K562 (cell line): ENCODE measurements around the gene MYCBP. TPM values are rescaled to one million over a fixed set of nuclear protein-coding genes. Genes with fewer than 3 reads are reported as not detected.
A peak's percentile ranks its signal among the peaks of the same experiment; 100 is the strongest.

ENCODE experiments used
- CHD1 ChIP-seq: fragments of 200-600 bp; sonication (generic); IDR thresholded peaks from one replicate; pipeline ENCODE4 v1.6.1; 2012; ENCODE audit warnings: mild to moderate bottlenecking, moderate library complexity, low read length, inconsistent platforms
- ERF ChIP-seq: fragments of 450-650 bp; formaldehyde crosslinking; IDR thresholded peaks from 2 replicates; pipeline ENCODE4 v1.4.0; 2020; ENCODE audit warnings: mild to moderate bottlenecking, mixed read lengths
- FOXA3 ChIP-seq, 2 experiments: fragments of 450-650 bp in 1 of 2; sonication (generic) in 1 of 2; formaldehyde crosslinking; IDR thresholded peaks in 1 of 2; conservative IDR thresholded peaks in 1 of 2; 2 replicates each; pipeline versions ENCODE4 v1.4.0 to v1.8.0; 2020 to 2022; ENCODE audit warnings: mild to moderate bottlenecking in 2 of 2, missing genetic modification reagents in 1 of 2
- FOXK1 ChIP-seq: sonication (generic); formaldehyde crosslinking; IDR thresholded peaks from 2 replicates; pipeline ENCODE4 v1.8.0; 2022; ENCODE audit warnings: missing genetic modification reagents, mild to moderate bottlenecking, borderline replicate concordance
- KHSRP ChIP-seq: fragments of 450-650 bp; IDR thresholded peaks from 2 replicates; pipeline ENCODE4 v1.6.1; 2017
- L3MBTL2 ChIP-seq: fragments of 450-650 bp; IDR thresholded peaks from 2 replicates; pipeline ENCODE4 v1.6.1; 2016; ENCODE audit warnings: mild to moderate bottlenecking, moderate library complexity
- PHB2 ChIP-seq: fragments of 450-650 bp; IDR thresholded peaks from 2 replicates; pipeline ENCODE4 v1.6.1; 2017; ENCODE audit warnings: low read depth
- RAD51 ChIP-seq: fragments of 450-650 bp; IDR thresholded peaks from 2 replicates; pipeline ENCODE4 v1.7.1; 2016; ENCODE audit warnings: low read depth, mild to moderate bottlenecking, borderline replicate concordance
- RERE ChIP-seq: sonication (generic); formaldehyde crosslinking; IDR thresholded peaks from 2 replicates; pipeline ENCODE4 v1.8.0; 2023; ENCODE audit warnings: missing genetic modification reagents, mild to moderate bottlenecking, borderline replicate concordance
- TBP ChIP-seq: optimal IDR thresholded peaks from 2 replicates; pipeline ENCODE3; 2011; ENCODE audit warnings: low read depth, low read length, improper control_type of control experiment
- TFAM ChIP-seq: fragments of 250-450 bp; sonication (Bioruptor Pico); conservative IDR thresholded peaks from 2 replicates; pipeline ENCODE4 v1.5.0; 2021; ENCODE audit warnings: mild to moderate bottlenecking, moderate library complexity
- ZBTB12 ChIP-seq: fragments of 250-450 bp; sonication (Bioruptor Pico); IDR thresholded peaks from 2 replicates; pipeline ENCODE4 v1.4.0; 2020
- ZNF408 ChIP-seq: fragments of 250-450 bp; sonication (Bioruptor Pico); IDR thresholded peaks from 2 replicates; pipeline ENCODE4 v1.4.0; 2020; ENCODE audit warnings: low read depth, mild to moderate bottlenecking, moderate library complexity
- polyA plus RNA-seq, 8 experiments: library from polyadenylated mRNA; depleted of rRNA in 4 of 8; stranded (reverse) in 5 of 8; unstranded in 3 of 8; fragments of >200 nt; fragmentation: Nextera tagmentation in 2 of 8; fragmentation: Illumina TruSeq in 1 of 8; extraction: Ambion mirVana in 2 of 8; extraction: Trizol in 1 of 8; gene quantifications; 2 replicates each; pipeline versions ENCODE4 v1.2.1 to v1.2.3, GENCODE V29; 2011 to 2014; ENCODE audit warnings: inconsistent platforms in 1 of 8, missing spikeins in 1 of 8
- total RNA-seq, 7 experiments: library from RNA; depleted of rRNA in 6 of 7; stranded (reverse); fragments of >200 nt in 6 of 7; fragmentation: Illumina TruSeq in 2 of 7; extraction: Trizol in 2 of 7; gene quantifications; 2 replicates each; pipeline versions ENCODE4 v1.2.1 to v1.2.3, GENCODE V29; 2011 to 2021; ENCODE audit warnings: low replicate concordance in 1 of 7
- TF ChIP-seq, protein P1 (sequence below): fragments of 250-450 bp; sonication (Bioruptor Pico); IDR thresholded peaks from 2 replicates; pipeline ENCODE4 v1.5.0; 2021; ENCODE audit warnings: mild to moderate bottlenecking, moderate library complexity
- TF ChIP-seq, protein P2 (sequence below): sonication (generic); formaldehyde crosslinking; IDR thresholded peaks from 2 replicates; pipeline ENCODE4 v1.8.0; 2022; ENCODE audit warnings: missing genetic modification reagents, mild to moderate bottlenecking, moderate library complexity, borderline replicate concordance

The MYCBP gene
- total and polyA plus RNA-seq, 9 of the 15 experiments (the other 6 are each of a cell fraction or from before 2014, with no cell fraction given): 32.3 to 253 (median 72.9) TPM

- TF ChIP-seq, protein P1, sequence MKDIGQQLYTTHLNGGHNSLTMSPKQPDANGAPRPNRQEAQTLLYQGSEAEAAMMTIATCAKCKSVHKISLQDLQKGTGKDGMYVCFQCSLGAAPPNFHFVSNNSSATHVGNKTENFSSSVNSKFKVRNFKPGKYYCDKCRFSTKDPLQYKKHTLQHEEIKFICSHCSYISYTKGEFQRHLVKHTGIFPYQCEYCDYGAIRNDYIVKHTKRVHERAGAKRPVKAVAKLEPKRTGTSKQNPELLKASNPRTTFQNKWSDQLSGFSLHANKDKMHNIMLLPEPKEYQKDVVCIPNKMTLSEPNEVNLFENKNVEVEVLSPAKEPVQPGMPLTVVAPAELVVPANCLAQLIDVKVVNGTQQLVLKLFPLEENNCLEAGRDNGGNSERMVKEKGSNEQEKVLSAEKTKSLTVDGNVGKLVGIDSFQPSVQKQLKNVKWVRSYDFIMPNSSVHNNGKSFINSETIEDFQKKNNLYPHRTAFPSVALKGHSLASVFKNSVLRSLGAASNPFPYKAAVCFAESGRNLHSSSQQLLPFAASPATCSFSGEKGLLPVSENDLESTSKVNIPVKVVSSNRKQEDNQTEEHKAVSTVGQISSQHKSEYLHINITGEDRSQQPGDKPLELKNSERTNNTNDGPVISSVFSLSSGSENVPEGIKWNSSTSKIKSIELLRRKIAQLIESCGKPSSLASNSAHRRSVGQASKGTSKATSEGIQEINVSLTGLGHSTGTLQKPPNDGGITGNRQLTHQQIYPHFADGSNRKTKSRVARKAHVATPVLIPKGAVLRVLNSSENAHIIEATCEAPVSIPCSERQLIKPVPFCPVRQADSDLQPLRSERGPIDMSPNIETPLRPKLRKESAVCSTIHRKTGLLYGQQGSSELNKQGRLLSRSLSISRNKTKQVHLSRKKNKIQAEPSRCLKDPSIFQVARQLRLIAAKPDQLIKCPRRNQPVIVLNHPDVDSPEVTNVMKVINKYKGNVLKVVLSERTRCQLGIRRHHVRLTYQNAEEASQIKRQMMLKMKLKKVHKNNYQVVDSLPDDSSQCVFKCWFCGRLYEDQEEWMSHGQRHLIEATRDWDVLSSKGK (CRISPR knock-in tag): no peak
- TF ChIP-seq TBP (no peak), FOXA3 (CRISPR knock-in tag; conservative IDR thresholded peaks at IDR 0.05 in 1 of 2, IDR thresholded peaks at IDR 0.05 in 1 of 2) (no peak), L3MBTL2 (peak; percentile 59; the same call in 1 of the 2 replicates), RAD51 (no peak), TFAM (no peak), PHB2 (no peak), ERF (CRISPR knock-in tag) (no peak), CHD1 (peak; percentile 67), ZNF408 (CRISPR knock-in tag) (no peak), ZBTB12 (CRISPR knock-in tag) (no peak), RERE (CRISPR knock-in tag) (no peak), KHSRP (no peak), FOXK1 (CRISPR knock-in tag) (peak; percentile 59; the same call in 1 of the 2 replicates)
- TF ChIP-seq, protein P2, sequence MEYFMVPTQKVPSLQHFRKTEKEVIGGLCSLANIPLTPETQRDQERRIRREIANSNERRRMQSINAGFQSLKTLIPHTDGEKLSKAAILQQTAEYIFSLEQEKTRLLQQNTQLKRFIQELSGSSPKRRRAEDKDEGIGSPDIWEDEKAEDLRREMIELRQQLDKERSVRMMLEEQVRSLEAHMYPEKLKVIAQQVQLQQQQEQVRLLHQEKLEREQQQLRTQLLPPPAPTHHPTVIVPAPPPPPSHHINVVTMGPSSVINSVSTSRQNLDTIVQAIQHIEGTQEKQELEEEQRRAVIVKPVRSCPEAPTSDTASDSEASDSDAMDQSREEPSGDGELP (CRISPR knock-in tag): no peak; the same call in 1 of the 2 replicates
These were observed 634 bp downstream of the MYCBP start (continued) for GRCh38 chr1:38872401-38873026.
